K562 (cell line): ENCODE measurements around the gene JUND. TPM values are rescaled to one million over a fixed set of nuclear protein-coding genes. Genes with fewer than 3 reads are reported as not detected.

Experiments
- CBX1 ChIP-seq: sonication (generic); IDR thresholded peaks from 2 replicates; pipeline ENCODE4 v1.6.1; 2016; ENCODE audit warnings: antibody characterized with exemption, low read depth, mild to moderate bottlenecking
- CREB1 ChIP-seq, 2 experiments: sonication (generic) in 1 of 2; formaldehyde crosslinking in 1 of 2; IDR thresholded peaks; 2 replicates each; pipeline versions ENCODE4 v1.6.1 to v1.8.0; 2012 to 2022; ENCODE audit warnings: inconsistent platforms in 1 of 2, mild to moderate bottlenecking in 1 of 2, missing genetic modification reagents in 1 of 2, moderate library complexity in 1 of 2
- CREB3 ChIP-seq: fragments of 450-650 bp; conservative IDR thresholded peaks from 2 replicates; pipeline ENCODE4 v1.6.1; 2016; ENCODE audit warnings: missing genetic modification characterization, low read depth, mild to moderate bottlenecking, missing compliant biosample characterization, moderate library complexity
- E2F6 ChIP-seq, 2 experiments: IDR thresholded peaks; 2 replicates each; pipeline ENCODE4 v1.6.1; 2011; ENCODE audit warnings: borderline replicate concordance in 1 of 2, control low read depth in 1 of 2, low read depth in 1 of 2, low read length in 1 of 2, mild to moderate bottlenecking in 1 of 2, mixed read lengths in 1 of 2, moderate library complexity in 1 of 2; ENCODE audit not compliant: insufficient read depth in 1 of 2, insufficient read length in 1 of 2, poor library complexity in 1 of 2, severe bottlenecking in 1 of 2; ENCODE audit errors: extremely low read depth in 1 of 2
- GABPB1 ChIP-seq: sonication (generic); formaldehyde crosslinking; IDR thresholded peaks from 2 replicates; pipeline ENCODE4 v1.8.0; 2022; ENCODE audit warnings: mild to moderate bottlenecking, missing genetic modification reagents
- HNRNPL ChIP-seq: fragments of 200-400 bp; formaldehyde crosslinking; IDR thresholded peaks from 2 replicates; pipeline ENCODE4 v1.6.1; 2017; ENCODE audit warnings: low read depth, mild to moderate bottlenecking, low read length
- KDM2B ChIP-seq: fragments of 250-450 bp; sonication (Bioruptor Pico); IDR thresholded peaks from 2 replicates; pipeline ENCODE4 v1.8.0; 2021; ENCODE audit warnings: mild to moderate bottlenecking, moderate library complexity
- MAFK ChIP-seq: IDR thresholded peaks from 2 replicates; pipeline ENCODE4 v1.6.1; 2011; ENCODE audit warnings: low read length, improper control_type of control experiment
- MCM7 ChIP-seq, 2 experiments: fragments of 450-650 bp; IDR thresholded peaks; 2 replicates each; pipeline ENCODE4 v1.6.1; 2016 to 2018
- NR2F6 ChIP-seq: fragments of 450-650 bp; formaldehyde crosslinking; IDR thresholded peaks from 2 replicates; pipeline ENCODE4 v1.4.0; 2020; ENCODE audit warnings: mild to moderate bottlenecking
- POLR2AphosphoS2 ChIP-seq: IDR thresholded peaks from 2 replicates; pipeline ENCODE4 v1.6.1; 2012; ENCODE audit warnings: low read length, improper control_type of control experiment
- RBFOX2 ChIP-seq: fragments of 200-400 bp; formaldehyde crosslinking; IDR thresholded peaks from 2 replicates; pipeline ENCODE4 v1.6.1; 2017; ENCODE audit warnings: low read depth, mild to moderate bottlenecking, low read length, moderate library complexity
- RBM17 ChIP-seq: fragments of 200-400 bp; formaldehyde crosslinking; IDR thresholded peaks from 2 replicates; pipeline ENCODE4 v1.6.1; 2017; ENCODE audit warnings: low read depth, mild to moderate bottlenecking, low read length, borderline replicate concordance
- SMAD3 ChIP-seq: fragments of 450-650 bp; formaldehyde crosslinking; conservative IDR thresholded peaks from 2 replicates; pipeline ENCODE4 v1.4.0; 2020; ENCODE audit warnings: mild to moderate bottlenecking
- SMC3 ChIP-seq: conservative IDR thresholded peaks from 2 replicates; pipeline ENCODE4 v1.6.1; 2011; ENCODE audit warnings: low read depth, low read length, improper control_type of control experiment; ENCODE audit not compliant: insufficient read depth
- SP1 ChIP-seq: sonication (generic); formaldehyde crosslinking; IDR thresholded peaks from 2 replicates; pipeline ENCODE4 v1.8.1; 2022; ENCODE audit warnings: mild to moderate bottlenecking, missing genetic modification reagents
- TCF15 ChIP-seq: fragments of 250-450 bp; sonication (Bioruptor Pico); IDR thresholded peaks from 2 replicates; pipeline ENCODE4 v1.8.0; 2022; ENCODE audit warnings: moderate library complexity, mild to moderate bottlenecking, inconsistent platforms
- TCF7 ChIP-seq: sonication (generic); IDR thresholded peaks from 2 replicates; pipeline ENCODE4 v1.6.1; 2016; ENCODE audit warnings: antibody characterized with exemption, borderline replicate concordance
- TEAD2 ChIP-seq: fragments of 450-650 bp; IDR thresholded peaks from 2 replicates; pipeline ENCODE4 v1.6.1; 2016; ENCODE audit warnings: missing genetic modification characterization, control low read depth, missing compliant biosample characterization
- polyA plus RNA-seq, 8 experiments: library from polyadenylated mRNA; depleted of rRNA in 4 of 8; stranded (reverse) in 5 of 8; unstranded in 3 of 8; fragments of >200 nt; fragmentation: Nextera tagmentation in 2 of 8; fragmentation: Illumina TruSeq in 1 of 8; extraction: Ambion mirVana in 2 of 8; extraction: Trizol in 1 of 8; gene quantifications; 2 replicates each; pipeline versions ENCODE4 v1.2.1 to v1.2.3, GENCODE V29; 2011 to 2014; ENCODE audit warnings: inconsistent platforms in 1 of 8, missing spikeins in 1 of 8
- total RNA-seq, 7 experiments: library from RNA; depleted of rRNA in 6 of 7; stranded (reverse); fragments of >200 nt in 6 of 7; fragmentation: Illumina TruSeq in 2 of 7; extraction: Trizol in 2 of 7; gene quantifications; 2 replicates each; pipeline versions ENCODE4 v1.2.1 to v1.2.3, GENCODE V29; 2011 to 2021; ENCODE audit warnings: low replicate concordance in 1 of 7

The JUND gene
- total and polyA plus RNA-seq, 9 of the 15 experiments (the other 6 are each of a cell fraction or from before 2014, with no cell fraction given): 6.4 to 286 (median 42.3) TPM

- TF ChIP-seq E2F6 (IDR thresholded peaks at IDR 0.05; ENCODE audit: borderline replicate concordance in 1 of 2, extremely low read depth in 1 of 2, insufficient read depth in 1 of 2, insufficient read length in 1 of 2, low read depth in 1 of 2, low read length in 1 of 2, poor library complexity in 1 of 2, severe bottlenecking in 1 of 2) (peak in 1 of 2 experiments; percentile 32), RBFOX2 (peak; percentile 93), TEAD2 (tag) (no peak), SP1 (CRISPR knock-in tag) (peak; percentile 79; the same call in 1 of the 2 replicates), TCF15 (no peak), SMC3 (peak; percentile 66), CREB1 (IDR thresholded peaks at IDR 0.05) (0 out of 2 replicates have a peak, but pooled peaks have one; percentile 37), CREB1 (CRISPR knock-in tag; IDR thresholded peaks at IDR 0.05) (no peak), RBM17 (no peak), KDM2B (CRISPR knock-in tag) (no peak), POLR2AphosphoS2 (peak; percentile 96; the same call in 1 of the 2 replicates), CREB3 (no peak), CBX1 (no peak), TCF7 (no peak), SMAD3 (no peak), MAFK (no peak), GABPB1 (CRISPR knock-in tag) (no peak), MCM7 (IDR thresholded peaks at IDR 0.05) (peak in 1 of 2 experiments; percentile 77; a peak in 1 of 4 replicates), HNRNPL (no peak), NR2F6 (no peak)
These were observed 1.7 kb downstream of the JUND start (continued) for GRCh38 chr19:18279516-18280246.
